ENCODE data around the gene KDM3B. TPM values are rescaled to one million over a fixed set of nuclear protein-coding genes. Genes with fewer than 3 reads are reported as not detected.

KDM3B gene
- total RNA-seq, 1 experiment from 2014 or later = 89.2 TPM

GRCh38 chr5:138448070-138448469, 95.6 kb downstream of the KDM3B start:
- Histone ChIP-seq H2AK5ac (ENCODE audit: insufficient read length, low read length) (no peak overlapping the region), H2BK120ac (ENCODE audit: low read depth, low read length, poor library complexity, severe bottlenecking) (no peak overlapping the region), H3K4me1 (ENCODE audit: insufficient read depth, low read length) (no peaks in the 10 kb centered on the region; the same call in 1 of the 2 replicates), H2BK15ac (ENCODE audit: low read depth, low read length) (no peak overlapping the region), H3K79me1 (ENCODE audit: insufficient read depth, low read depth, low read length, poor library complexity, severe bottlenecking) (no peaks in the 10 kb centered on the region), H3K23me2 (ENCODE audit: insufficient read length, low read depth, low read length, poor library complexity, severe bottlenecking) (no peaks in the 10 kb centered on the region), H3K18ac (ENCODE audit: insufficient read length, low read depth, low read length) (peak overlapping the region; percentile 11), H3K27me3 (ENCODE audit: insufficient read depth, low read length) (no peaks in the 10 kb centered on the region), H2BK12ac (ENCODE audit: insufficient read length, low read depth, low read length) (no peak overlapping the region), H2BK20ac (ENCODE audit: low read depth, low read length, poor library complexity, severe bottlenecking) (no peak overlapping the region), H4K5ac (ENCODE audit: insufficient read length, low read depth, low read length) (no peak overlapping the region), H3T11ph (ENCODE audit: low read length) (no peak overlapping the region), H3K79me2 (ENCODE audit: insufficient read depth, low read length) (no peaks in the 10 kb centered on the region), H2AFZ (ENCODE audit: low read length) (no peak overlapping the region), H3K23ac (ENCODE audit: insufficient read length, low read depth, low read length) (no peak overlapping the region), H4K8ac (replicated peaks; ENCODE audit: insufficient read length, low read depth, low read length) (no peak overlapping the region), H2BK5ac (ENCODE audit: insufficient read length, low read length) (no peak overlapping the region), H3K9me3 (ENCODE audit: control insufficient read depth, low read depth, low read length) (no peaks in the 10 kb centered on the region), H3K56ac (ENCODE audit: insufficient read length, low read depth, low read length) (no peak overlapping the region), H3K9ac (ENCODE audit: extremely low read depth, insufficient read length, low read length) (no peak overlapping the region), H4K20me1 (ENCODE audit: control insufficient read depth, insufficient read depth, insufficient read length) (no peaks in the 10 kb centered on the region), H3K27ac (ENCODE audit: insufficient read length, low read depth, low read length) (no peak overlapping the region), H3K4ac (ENCODE audit: low read depth, low read length) (no peak overlapping the region), H3K14ac (ENCODE audit: insufficient read depth, low read length) (no peak overlapping the region), H4K91ac (ENCODE audit: insufficient read length, low read depth, low read length) (no peak overlapping the region), H3K4me2 (ENCODE audit: insufficient read depth, insufficient read length, low read length) (no peak overlapping the region)
- WGBS (ENCODE audit: extremely low coverage, insufficient read length, low lambda C conversion rate) = no CpG with 5 or more reads among the region's 6 CpGs
- Mint-ChIP-seq H3K4me3 (no peak overlapping the region), H3K27me3 (ENCODE audit: low read depth) (peaks cover 4% of the 10 kb centered on the region; the same call in 1 of the 2 replicates), H3K4me1 (peaks cover 19 to 22% of the 10 kb centered on the region in 2 experiments), H3K9me3 (no peaks in the 10 kb centered on the region; a peak in 1 of 5 replicates), H3K27ac (peak overlapping the region in 1 of 3 experiments; percentile 75; a peak in 1 of 7 replicates), H3K36me3 (ENCODE audit: insufficient read depth in 1 of 3, low read depth in 3 of 3) (peaks cover 0 to 9% (median 4%) of the 10 kb centered on the region in 3 experiments; a peak in 3 of 7 replicates)
- TF ChIP-seq, protein P1, sequence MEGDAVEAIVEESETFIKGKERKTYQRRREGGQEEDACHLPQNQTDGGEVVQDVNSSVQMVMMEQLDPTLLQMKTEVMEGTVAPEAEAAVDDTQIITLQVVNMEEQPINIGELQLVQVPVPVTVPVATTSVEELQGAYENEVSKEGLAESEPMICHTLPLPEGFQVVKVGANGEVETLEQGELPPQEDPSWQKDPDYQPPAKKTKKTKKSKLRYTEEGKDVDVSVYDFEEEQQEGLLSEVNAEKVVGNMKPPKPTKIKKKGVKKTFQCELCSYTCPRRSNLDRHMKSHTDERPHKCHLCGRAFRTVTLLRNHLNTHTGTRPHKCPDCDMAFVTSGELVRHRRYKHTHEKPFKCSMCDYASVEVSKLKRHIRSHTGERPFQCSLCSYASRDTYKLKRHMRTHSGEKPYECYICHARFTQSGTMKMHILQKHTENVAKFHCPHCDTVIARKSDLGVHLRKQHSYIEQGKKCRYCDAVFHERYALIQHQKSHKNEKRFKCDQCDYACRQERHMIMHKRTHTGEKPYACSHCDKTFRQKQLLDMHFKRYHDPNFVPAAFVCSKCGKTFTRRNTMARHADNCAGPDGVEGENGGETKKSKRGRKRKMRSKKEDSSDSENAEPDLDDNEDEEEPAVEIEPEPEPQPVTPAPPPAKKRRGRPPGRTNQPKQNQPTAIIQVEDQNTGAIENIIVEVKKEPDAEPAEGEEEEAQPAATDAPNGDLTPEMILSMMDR (conservative IDR thresholded peaks at IDR 0.05) = no peak
- DNase-seq = no peak
